ENCODE measurements around the gene HYKK. TPM values are rescaled to one million over a fixed set of nuclear protein-coding genes. Genes with fewer than 3 reads are reported as not detected.

Gene HYKK
- total and polyA plus RNA-seq, 2 of the 13 experiments (the other 11 are each of a cell fraction or from before 2014, with no cell fraction given), result 3.5 to 5.4 TPM

DNA sequence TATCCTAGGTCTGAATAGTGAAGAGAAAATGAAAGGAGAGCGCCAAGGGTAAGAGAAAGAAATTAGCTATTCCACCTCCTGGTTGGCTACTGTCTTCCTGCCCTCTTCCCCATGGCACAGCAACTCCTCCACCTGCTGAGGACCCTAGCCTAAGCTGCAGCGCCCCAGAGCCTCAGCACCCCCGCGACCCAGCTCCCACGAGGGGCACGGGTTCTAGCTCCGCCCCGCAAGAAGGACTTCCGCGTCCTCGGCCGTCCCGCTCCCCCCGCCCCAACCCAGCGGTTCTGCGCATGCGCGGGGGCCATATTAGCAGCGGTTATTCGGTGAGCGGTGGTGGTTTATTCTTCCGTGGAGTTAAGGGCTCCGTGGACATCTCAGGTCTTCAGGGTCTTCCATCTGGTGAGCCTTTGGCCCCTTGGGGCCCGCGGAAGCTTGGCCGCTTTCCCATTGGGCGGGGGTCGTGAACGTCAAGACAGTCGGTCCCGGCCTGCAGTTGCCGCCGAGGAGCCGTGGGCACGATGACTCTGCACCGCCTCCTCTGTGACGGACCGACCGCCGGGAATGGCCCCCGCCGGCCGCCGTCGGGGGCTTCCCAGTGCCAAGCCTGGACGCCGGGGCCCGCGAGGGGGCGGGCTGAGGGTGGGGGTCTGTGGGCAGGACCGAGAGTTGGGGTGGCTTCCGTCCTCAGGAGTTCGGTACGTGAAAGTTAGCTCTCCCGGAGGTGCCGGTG, 32.9 kb downstream of the HYKK start, which contains the start of gene PSMA4 (continued):
- TF ChIP-seq, protein P1, sequence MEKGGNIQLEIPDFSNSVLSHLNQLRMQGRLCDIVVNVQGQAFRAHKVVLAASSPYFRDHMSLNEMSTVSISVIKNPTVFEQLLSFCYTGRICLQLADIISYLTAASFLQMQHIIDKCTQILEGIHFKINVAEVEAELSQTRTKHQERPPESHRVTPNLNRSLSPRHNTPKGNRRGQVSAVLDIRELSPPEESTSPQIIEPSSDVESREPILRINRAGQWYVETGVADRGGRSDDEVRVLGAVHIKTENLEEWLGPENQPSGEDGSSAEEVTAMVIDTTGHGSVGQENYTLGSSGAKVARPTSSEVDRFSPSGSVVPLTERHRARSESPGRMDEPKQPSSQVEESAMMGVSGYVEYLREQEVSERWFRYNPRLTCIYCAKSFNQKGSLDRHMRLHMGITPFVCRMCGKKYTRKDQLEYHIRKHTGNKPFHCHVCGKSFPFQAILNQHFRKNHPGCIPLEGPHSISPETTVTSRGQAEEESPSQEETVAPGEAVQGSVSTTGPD (CRISPR knock-in tag; IDR thresholded peaks at IDR 0.05), result no peak
- TF ChIP-seq LCORL (IDR thresholded peaks at IDR 0.05) (no peak), LCORL (CRISPR knock-in tag; IDR thresholded peaks at IDR 0.05) (peak; percentile 36), FOSL1 (CRISPR knock-in tag; IDR thresholded peaks at IDR 0.05; ENCODE audit: borderline replicate concordance) (no peak), ZNF878 (CRISPR knock-in tag; IDR thresholded peaks at IDR 0.05) (no peak), KLF9 (CRISPR knock-in tag; IDR thresholded peaks at IDR 0.05; ENCODE audit: low read depth) (no peak), BHLHE40 (IDR thresholded peaks at IDR 0.05; ENCODE audit: low read length) (no peak), ATM (IDR thresholded peaks at IDR 0.05; ENCODE audit: borderline replicate concordance) (no peak), CHD4 (IDR thresholded peaks at IDR 0.05; ENCODE audit: borderline replicate concordance, low read length) (no peak), ZNF367 (CRISPR knock-in tag; IDR thresholded peaks at IDR 0.05; ENCODE audit: borderline replicate concordance) (no peak), NCOA5 (CRISPR knock-in tag; IDR thresholded peaks at IDR 0.05) (no peak), ZNF484 (CRISPR knock-in tag; IDR thresholded peaks at IDR 0.05; ENCODE audit: borderline replicate concordance, low read depth) (no peak), CAMTA2 (CRISPR knock-in tag; IDR thresholded peaks at IDR 0.05; ENCODE audit: borderline replicate concordance) (no peak), NFE2L2 (IDR thresholded peaks at IDR 0.05; ENCODE audit: low read length) (no peak), GATA4 (IDR thresholded peaks at IDR 0.05; ENCODE audit: borderline replicate concordance, low read depth) (peak; percentile 28; the same call in 1 of the 2 replicates), ZSCAN29 (CRISPR knock-in tag; conservative IDR thresholded peaks at IDR 0.05) (no peak), ZNF350 (CRISPR knock-in tag; IDR thresholded peaks at IDR 0.05; ENCODE audit: borderline replicate concordance, low read depth) (peak; percentile 82; the same call in 1 of the 2 replicates), GATAD1 (CRISPR knock-in tag; IDR thresholded peaks at IDR 0.05) (peak; percentile 76), REL (CRISPR knock-in tag; conservative IDR thresholded peaks at IDR 0.05) (peak; percentile 48; the same call in 1 of the 2 replicates), GZF1 (CRISPR knock-in tag; IDR thresholded peaks at IDR 0.05) (no peak), TEAD3 (CRISPR knock-in tag; optimal IDR thresholded peaks at IDR 0.05; ENCODE audit: borderline replicate concordance) (peak; percentile 44), ZBTB20 (CRISPR knock-in tag; IDR thresholded peaks at IDR 0.05; ENCODE audit: borderline replicate concordance, low read depth) (no peak; the same call in 1 of the 2 replicates), ZNF788 (CRISPR knock-in tag; IDR thresholded peaks at IDR 0.05; ENCODE audit: borderline replicate concordance) (peak; percentile 70; the same call in 1 of the 2 replicates)
- TF ChIP-seq, protein P2, sequence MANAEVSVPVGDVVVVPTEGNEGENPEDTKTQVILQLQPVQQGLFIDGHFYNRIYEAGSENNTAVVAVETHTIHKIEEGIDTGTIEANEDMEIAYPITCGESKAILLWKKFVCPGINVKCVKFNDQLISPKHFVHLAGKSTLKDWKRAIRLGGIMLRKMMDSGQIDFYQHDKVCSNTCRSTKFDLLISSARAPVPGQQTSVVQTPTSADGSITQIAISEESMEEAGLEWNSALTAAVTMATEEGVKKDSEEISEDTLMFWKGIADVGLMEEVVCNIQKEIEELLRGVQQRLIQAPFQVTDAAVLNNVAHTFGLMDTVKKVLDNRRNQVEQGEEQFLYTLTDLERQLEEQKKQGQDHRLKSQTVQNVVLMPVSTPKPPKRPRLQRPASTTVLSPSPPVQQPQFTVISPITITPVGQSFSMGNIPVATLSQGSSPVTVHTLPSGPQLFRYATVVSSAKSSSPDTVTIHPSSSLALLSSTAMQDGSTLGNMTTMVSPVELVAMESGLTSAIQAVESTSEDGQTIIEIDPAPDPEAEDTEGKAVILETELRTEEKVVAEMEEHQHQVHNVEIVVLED (CRISPR knock-in tag; IDR thresholded peaks at IDR 0.05; ENCODE audit: borderline replicate concordance), result peak; percentile 59; the same call in 1 of the 2 replicates
- TF ChIP-seq, protein P3, sequence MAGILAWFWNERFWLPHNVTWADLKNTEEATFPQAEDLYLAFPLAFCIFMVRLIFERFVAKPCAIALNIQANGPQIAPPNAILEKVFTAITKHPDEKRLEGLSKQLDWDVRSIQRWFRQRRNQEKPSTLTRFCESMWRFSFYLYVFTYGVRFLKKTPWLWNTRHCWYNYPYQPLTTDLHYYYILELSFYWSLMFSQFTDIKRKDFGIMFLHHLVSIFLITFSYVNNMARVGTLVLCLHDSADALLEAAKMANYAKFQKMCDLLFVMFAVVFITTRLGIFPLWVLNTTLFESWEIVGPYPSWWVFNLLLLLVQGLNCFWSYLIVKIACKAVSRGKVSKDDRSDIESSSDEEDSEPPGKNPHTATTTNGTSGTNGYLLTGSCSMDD (CRISPR knock-in tag; IDR thresholded peaks at IDR 0.05), result no peak
- TF ChIP-seq, protein P4, sequence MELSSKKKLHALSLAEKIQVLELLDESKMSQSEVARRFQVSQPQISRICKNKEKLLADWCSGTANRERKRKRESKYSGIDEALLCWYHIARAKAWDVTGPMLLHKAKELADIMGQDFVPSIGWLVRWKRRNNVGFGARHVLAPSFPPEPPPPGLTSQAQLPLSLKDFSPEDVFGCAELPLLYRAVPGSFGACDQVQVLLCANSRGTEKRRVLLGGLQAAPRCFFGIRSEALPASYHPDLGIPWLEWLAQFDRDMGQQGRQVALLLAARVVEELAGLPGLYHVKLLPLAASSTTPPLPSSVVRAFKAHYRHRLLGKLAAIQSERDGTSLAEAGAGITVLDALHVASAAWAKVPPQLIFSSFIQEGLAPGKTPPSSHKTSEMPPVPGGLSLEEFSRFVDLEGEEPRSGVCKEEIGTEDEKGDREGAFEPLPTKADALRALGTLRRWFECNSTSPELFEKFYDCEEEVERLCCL (CRISPR knock-in tag; IDR thresholded peaks at IDR 0.05; ENCODE audit: borderline replicate concordance), result no peak

Data from HepG2 (cell line).